Activated naive CD4-positive, alpha-beta T cell treated with anti-CD3 and anti-CD28 coated beads, Interleukin-2, amount 50 U/mL, for 72 hours (primary cell): Measurements from ENCODE around the gene HYAL2. TPM values are rescaled to one million over a fixed set of nuclear protein-coding genes. Genes with fewer than 3 reads are reported as not detected.

Experiments used
- ATAC-seq, 2 donors: fragments of 150-1000 bp; cut with Tn5 transposase; 2 replicates each; pipeline ENCODE4 v1.10.0; 2021; ENCODE audit warnings: mild to moderate bottlenecking in 2 of 2, moderate library complexity in 2 of 2
- DNase-seq, 2 donors: peaks; one replicate each; pipeline ENCODE4 v3.0.0; 2021 to 2022; ENCODE audit warnings: low spot score in 2 of 2
- H3K27ac Mint-ChIP-seq, 2 donors: one replicate each; pipeline ENCODE4 v1.8.0; 2022; ENCODE audit warnings: mild to moderate bottlenecking in 2 of 2, mixed read lengths in 2 of 2
- H3K36me3 Mint-ChIP-seq, 2 donors: one replicate each; pipeline ENCODE4 v1.8.0; 2022; ENCODE audit warnings: mixed read lengths in 2 of 2
- H3K9me3 Mint-ChIP-seq, 2 donors: one replicate each; pipeline ENCODE4 v1.8.0; 2022; ENCODE audit warnings: mixed read lengths in 2 of 2
- total RNA-seq, 2 donors: library from RNA; stranded (reverse); gene quantifications; one replicate each; pipeline ENCODE4 v1.2.3, GENCODE V29; 2022

The HYAL2 gene
- total RNA-seq, result 1 to 10 TPM; 4.2 to 6.1 TPM

- ATAC-seq (no peak), DNase-seq (no peak)
- Mint-ChIP-seq H3K36me3 (no peaks in the 10 kb centered on the region), H3K9me3 (no peaks in the 10 kb centered on the region), H3K27ac (peak within 1 kb of the TSS; percentile 87 to 94)
Measured at GRCh38 chr3:50322386-50323091, at the start of gene HYAL2. TSS of gene HYAL2 (minus strand) at chr3:50322745. CDS start at chr3:50320489, 2,256 bp downstream.

DNA sequence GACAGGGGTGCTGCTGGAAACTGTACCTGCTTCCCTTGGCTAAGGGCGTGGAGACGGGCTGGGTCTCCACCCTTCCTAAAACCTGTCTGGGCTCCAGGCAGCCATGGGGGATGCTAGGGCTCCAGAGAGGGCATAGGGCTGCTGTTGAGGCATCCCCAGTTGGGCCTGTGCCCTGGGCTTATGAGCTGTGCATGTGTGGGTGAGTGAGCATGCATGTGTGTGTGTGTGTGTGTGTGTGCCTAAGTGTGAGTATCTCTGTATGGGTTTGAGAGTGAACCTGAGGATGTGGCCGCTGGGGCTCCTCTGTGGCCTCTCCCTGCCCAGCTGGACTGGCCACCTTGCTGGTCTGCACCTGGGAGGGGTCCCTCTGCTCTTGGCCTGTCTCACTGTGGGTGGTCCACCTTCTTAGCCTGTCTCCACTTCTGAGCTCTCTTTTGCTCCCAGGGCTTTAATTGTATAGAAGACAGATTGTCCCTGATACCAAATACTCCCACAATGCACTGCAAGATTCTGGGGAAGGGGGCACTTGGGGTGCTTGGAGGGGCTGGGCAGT is 48.7 kb upstream of the HYAL2 start:
- no peaks in the 10 kb centered on the region for H3K36me3 Mint-ChIP-seq
- DNase-seq (no peak), ATAC-seq (no peak)
- no peaks in the 10 kb centered on the region for H3K9me3 Mint-ChIP-seq
- peak overlapping the region in 1 of 2 donors; percentile 45 for H3K27ac Mint-ChIP-seq

DNA sequence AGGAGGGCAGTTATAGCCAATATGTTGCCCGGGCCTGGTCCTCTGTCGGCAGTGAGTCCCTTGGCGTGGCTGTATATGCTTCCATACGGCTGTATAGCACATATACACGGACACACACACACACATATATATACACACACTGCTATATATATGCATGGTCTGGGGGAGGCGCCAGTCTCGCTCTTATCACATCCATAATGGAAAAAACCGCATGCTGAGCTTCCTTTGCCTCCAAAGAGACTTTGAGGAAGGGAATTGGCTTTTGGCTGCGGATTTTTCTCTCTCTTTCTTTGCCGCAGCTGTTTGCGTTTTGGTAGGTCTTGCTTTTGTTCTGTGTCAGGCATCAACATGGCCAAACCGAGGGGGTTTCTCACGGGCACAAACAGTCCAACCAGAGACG is 48.0 kb upstream of the HYAL2 start:
- peak overlapping the region in 1 of 2 donors; percentile 45 for H3K27ac Mint-ChIP-seq
- no peaks in the 10 kb centered on the region for H3K36me3 Mint-ChIP-seq
- H3K9me3 Mint-ChIP-seq, result no peaks in the 10 kb centered on the region
- ATAC-seq (no peak), DNase-seq (no peak)

DNA sequence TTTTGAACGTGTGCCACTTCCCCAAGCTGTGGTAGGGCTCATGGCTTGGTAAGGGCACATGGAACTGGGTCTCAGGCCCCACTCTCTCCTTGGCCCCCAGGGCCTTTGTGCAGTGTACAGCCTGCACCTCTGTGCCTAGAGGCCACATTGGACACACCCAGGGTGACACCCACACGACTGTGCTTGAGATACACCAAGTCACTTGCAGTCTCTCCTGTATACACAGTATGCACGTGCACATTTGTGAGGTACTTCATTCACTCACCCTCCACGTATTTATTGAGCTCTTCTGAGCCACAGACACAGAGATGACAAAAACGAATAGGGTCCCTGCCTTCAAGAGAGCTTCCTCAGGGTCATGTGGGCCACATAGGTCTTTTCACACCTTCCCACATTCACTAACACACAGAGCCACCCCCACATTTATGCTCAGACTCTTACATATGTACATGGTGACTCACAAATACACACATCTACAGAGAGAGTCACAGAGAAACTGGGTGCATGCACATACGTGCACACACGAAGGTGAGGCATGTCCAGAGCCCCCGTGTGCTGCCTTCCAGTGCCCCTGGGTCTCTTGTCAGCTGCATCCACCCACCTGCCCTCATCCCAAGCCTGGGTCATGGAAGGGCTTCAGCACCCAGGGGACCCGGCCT is 46.6 kb upstream of the HYAL2 start:
- Mint-ChIP-seq H3K36me3 (no peaks in the 10 kb centered on the region), H3K9me3 (no peaks in the 10 kb centered on the region), H3K27ac (no peak overlapping the region)
- no peak for ATAC-seq
- DNase-seq, result no peak

DNA sequence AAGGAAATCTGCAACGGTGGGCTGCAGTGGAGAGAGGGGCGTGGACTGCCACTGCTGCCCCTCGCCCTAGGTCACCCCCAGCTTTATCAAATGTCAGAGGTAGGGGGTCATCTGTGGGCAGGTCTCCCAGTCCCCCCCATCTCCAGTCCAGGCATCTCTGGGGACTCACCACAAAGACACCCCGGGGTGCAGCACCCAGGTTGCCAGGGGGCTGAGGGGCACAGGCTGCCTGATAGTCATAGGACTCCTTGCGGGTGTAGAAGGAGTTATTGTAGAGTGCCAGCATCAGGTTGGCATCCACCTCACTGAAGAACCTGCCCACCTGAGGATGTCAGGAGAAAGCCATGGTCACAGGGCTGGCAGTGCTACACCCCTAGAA is 43.3 kb upstream of the HYAL2 start:
- no peak for ATAC-seq

DNA sequence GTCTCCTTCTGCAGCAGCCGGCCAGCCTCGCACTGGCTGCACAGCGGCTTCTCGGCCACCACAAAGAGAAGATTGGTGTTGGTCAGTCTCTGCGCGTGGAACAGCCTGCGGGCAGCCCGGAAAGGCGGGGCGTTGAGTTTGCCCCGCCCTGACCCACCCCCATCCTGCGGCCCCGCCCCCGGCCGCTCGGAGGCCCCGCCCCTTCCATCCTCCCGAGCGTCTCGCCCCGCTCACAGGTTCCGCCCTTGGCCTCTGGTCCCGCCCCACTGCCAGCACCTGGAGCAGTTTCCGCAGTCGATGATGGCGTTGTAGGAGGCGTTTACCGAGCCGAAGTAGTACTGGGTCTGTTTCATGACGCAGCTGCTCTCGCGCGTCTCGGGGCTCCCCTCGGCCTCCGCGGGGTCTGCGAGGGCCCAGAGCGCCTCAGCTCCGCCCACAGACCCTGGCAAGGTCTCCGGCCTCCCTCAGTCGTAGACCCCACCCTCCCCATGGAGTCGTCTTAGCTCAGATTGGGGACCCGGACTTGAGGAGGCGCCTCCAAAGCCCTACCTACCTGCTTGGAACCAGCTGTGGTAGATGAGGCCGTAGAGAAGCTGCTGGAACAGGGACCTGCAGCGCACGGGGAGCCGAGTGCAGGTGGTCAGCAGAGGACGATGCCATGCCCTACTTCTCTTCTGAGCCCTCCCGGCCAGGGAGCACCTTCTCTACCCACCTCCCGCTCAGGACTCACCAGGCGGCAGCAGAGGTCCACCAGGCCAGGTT is 42.7 kb upstream of the HYAL2 start:
- DNase-seq, result peak; percentile 93
- Mint-ChIP-seq H3K27ac (peak overlapping the region; percentile 72 to 91), H3K36me3 (no peaks in the 10 kb centered on the region), H3K9me3 (no peaks in the 10 kb centered on the region)
- ATAC-seq, result peak; percentile 97 to 99

More for the DNA sequence above, 43.3 kb upstream of the HYAL2 start:
- peak overlapping the region; percentile 72 to 91 for H3K27ac Mint-ChIP-seq
- H3K9me3 Mint-ChIP-seq, result no peaks in the 10 kb centered on the region
- no peak for DNase-seq
- H3K36me3 Mint-ChIP-seq, result no peaks in the 10 kb centered on the region

GRCh38 chr3:50364573-50365079 is 42.1 kb upstream of the HYAL2 start:
- no peak overlapping the region for H3K27ac Mint-ChIP-seq
- no peaks in the 10 kb centered on the region for H3K36me3 Mint-ChIP-seq
- DNase-seq (no peak), ATAC-seq (no peak)
- no peaks in the 10 kb centered on the region for H3K9me3 Mint-ChIP-seq

DNA sequence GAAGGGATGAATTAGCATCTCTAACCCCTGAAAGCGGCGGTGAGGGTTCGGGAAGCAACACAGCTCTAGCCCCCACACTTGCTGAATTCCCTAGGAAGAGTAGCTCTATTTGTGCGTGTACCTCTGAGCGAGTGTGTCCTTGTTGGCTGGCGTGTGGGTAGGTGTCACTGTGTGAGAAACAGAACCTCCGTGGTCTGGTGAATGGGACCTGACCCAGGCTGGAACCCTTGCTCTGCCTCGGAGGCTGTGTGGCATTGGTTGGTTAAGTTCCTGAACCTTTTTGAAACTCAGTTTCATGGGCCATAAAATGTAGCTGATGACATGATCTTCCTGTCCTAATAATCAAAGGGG is 37.2 kb upstream of the HYAL2 start:
- Mint-ChIP-seq H3K36me3 (peaks cover 12 to 17% of the 10 kb centered on the region in 2 donors), H3K27ac (peak overlapping the region; percentile 92 to 99), H3K9me3 (no peaks in the 10 kb centered on the region)
- ATAC-seq (peak; percentile 20), DNase-seq (no peak)

DNA sequence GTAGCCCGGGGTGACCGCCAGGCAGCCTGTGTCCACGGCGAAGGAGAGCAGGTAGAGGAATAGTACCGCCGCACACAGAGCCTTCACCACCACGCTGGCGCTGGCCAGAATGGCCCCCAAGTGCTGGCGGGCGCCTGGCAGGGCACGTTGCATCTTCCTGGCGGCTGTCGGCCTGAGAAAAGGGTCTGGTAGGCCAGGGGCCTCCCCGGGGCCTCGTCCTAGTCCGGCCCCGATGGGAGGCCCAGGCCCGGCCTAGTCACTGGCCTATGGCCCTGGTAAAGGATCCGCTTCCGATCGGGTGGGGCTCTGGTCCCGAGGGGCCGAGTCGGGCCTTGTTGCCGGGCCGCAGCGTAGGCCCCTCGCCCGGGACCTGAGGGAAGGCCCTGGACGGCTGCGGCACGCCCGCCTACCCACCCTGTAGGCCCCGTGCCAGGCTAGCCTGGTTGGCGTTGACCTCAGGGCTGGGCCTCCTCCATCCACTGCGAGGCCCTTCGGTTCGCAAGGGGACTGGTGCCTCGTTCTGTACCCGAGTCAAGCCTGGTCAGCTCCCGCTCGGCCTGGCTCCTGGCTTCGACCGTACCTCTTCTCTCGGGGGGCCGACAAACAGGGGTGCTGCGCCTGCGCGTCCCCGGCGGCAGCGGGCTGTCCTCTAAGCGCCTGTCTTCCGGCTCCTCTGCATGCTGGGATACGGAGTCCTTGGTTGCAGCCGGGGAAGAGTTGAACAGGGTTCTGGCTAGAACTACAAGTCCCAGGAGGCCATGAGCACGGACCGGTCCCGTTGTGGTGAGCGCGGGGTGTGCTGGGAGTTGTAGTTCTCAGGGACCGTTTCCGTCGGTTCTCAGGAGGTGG is 36.6 kb upstream of the HYAL2 start, which contains the start of gene TMEM115:
TMEM115 (minus strand) TSS at position 611 of the 849 bp plus-strand sequence; CDS start at position 153, 458 bp downstream.
- Mint-ChIP-seq H3K27ac (peak within 1 kb of the TSS; percentile 92 to 99), H3K9me3 (no peaks in the 10 kb centered on the region), H3K36me3 (peaks cover 12 to 17% of the 10 kb centered on the region in 2 donors)
- ATAC-seq (peak; percentile 100), DNase-seq (peak; percentile 90 to 95)

- ATAC-seq (no peak), DNase-seq (no peak)
- H3K27ac Mint-ChIP-seq, result peak overlapping the region; percentile 92 to 99
- peaks cover 12 to 17% of the 10 kb centered on the region in 2 donors for H3K36me3 Mint-ChIP-seq
- no peaks in the 10 kb centered on the region for H3K9me3 Mint-ChIP-seq
Measured at GRCh38 chr3:50358355-50358910, 35.9 kb upstream of the HYAL2 start.

GRCh38 chr3:50357481-50357880 is 34.9 kb upstream of the HYAL2 start:
- no peak for DNase-seq
- no peak for ATAC-seq
- Mint-ChIP-seq H3K36me3 (peaks cover 12 to 17% of the 10 kb centered on the region in 2 donors), H3K27ac (peak overlapping the region; percentile 22 to 92), H3K9me3 (no peaks in the 10 kb centered on the region)

DNA sequence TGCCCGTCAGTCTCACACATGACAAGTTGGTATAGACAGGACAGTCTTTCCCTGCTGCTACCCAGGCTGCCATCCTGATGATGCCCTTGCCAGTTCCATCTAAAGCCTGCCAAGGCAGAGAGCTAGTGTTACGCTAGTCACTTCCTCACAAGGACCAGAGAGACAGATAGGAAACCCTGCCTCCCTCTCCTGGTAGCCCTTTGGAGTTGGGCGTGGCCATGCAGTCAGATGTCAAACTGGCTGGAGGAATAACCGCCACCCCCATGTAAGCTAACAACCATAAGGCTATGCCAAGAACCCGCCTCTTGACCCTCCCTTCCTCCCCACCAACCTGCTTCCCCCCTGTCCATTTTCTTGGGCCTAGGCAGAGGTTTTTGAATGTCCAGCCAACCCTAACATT is 34.0 kb upstream of the HYAL2 start:
- no peaks in the 10 kb centered on the region for H3K9me3 Mint-ChIP-seq
- ATAC-seq, result no peak
- peaks cover 12 to 18% of the 10 kb centered on the region in 2 donors for H3K36me3 Mint-ChIP-seq
- peak overlapping the region in 1 of 2 donors; percentile 92 for H3K27ac Mint-ChIP-seq
- no peak for DNase-seq

- DNase-seq (no peak), ATAC-seq (no peak)
- Mint-ChIP-seq H3K36me3 (peaks cover 12 to 24% of the 10 kb centered on the region in 2 donors), H3K27ac (peak overlapping the region; percentile 84 to 92), H3K9me3 (no peaks in the 10 kb centered on the region)
Measured at GRCh38 chr3:50355829-50356552, 33.4 kb upstream of the HYAL2 start.

GRCh38 chr3:50354850-50355249 is 32.3 kb upstream of the HYAL2 start:
- Mint-ChIP-seq H3K36me3 (peaks cover 19 to 34% of the 10 kb centered on the region in 2 donors), H3K27ac (peak overlapping the region in 1 of 2 donors; percentile 84)

DNA sequence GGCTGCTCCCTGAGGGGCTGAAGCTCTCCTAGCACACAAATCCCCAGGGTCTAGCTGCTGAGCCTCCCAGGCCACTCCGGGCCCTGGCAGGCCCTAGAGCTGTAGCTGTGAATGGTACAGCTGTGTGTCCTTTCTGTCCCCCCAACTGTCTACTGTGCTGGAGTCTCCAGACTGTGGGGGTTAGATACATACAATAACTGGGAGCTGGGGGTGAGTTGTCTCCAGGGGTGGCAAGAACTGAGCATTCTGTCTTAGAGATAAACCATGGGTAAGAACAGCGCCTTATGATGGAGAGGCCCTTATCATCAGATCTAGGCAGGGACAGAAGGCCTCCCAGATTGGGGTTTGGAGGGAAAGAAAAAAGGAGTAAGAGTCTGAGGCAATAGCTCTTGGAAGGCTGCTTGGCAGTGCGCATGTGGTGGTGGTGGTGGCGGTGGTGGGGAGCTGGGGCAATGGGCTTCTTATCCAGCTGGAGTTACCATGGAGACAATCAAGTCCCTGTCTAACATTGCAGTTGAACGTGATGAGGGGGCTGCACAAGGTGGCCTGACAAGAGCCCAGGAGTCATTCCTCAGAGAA is 31.7 kb upstream of the HYAL2 start:
- peak overlapping the region in 1 of 2 donors; percentile 86 for H3K27ac Mint-ChIP-seq
- no peak for ATAC-seq
- H3K9me3 Mint-ChIP-seq, result no peaks in the 10 kb centered on the region
- DNase-seq, result no peak
- H3K36me3 Mint-ChIP-seq, result peaks cover 19 to 31% of the 10 kb centered on the region in 2 donors

More at GRCh38 chr3:50354850-50355249, 32.3 kb upstream of the HYAL2 start:
- ATAC-seq (no peak), DNase-seq (no peak)
- H3K9me3 Mint-ChIP-seq, result no peaks in the 10 kb centered on the region
